ENCODE results near the gene LAMP2. TPM values are rescaled to one million over a fixed set of nuclear protein-coding genes. Genes with fewer than 3 reads are reported as not detected.

The LAMP2 gene
- total RNA-seq, 1 donor from 2014 or later, result 77.7 TPM

DNA sequence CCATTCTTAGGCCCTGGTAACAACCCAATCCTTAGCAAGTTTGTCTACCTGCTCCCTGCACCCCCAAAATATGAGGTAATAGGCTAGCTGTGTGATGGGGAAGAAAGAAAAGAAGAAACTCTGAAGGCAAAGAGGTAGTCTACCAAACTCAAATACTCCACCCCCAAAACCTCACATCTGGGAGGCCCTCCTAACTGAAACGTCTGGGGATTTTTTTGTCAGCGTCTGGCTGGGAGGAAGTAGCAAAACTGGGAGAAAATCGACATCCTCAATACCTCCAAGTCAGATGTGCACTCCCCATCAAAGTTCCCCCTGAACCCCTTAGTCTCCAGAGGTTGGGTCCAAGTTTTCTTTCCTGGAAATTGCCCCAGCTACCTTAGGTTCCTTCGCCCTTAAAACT lies 1.0 kb downstream of the LAMP2 start:
- Mint-ChIP-seq H3K27ac (peak overlapping the region; percentile 96), H3K4me3 (peak overlapping the region; percentile 83), H3K9me3 (peaks cover 16% of the 10 kb centered on the region)

GRCh38 chrX:120464411-120464810 lies 4.7 kb downstream of the LAMP2 start:
- Mint-ChIP-seq H3K36me3 (no peaks in the 10 kb centered on the region), H3K9me3 (peaks cover 16% of the 10 kb centered on the region), H3K4me3 (no peak overlapping the region), H3K27ac (no peak overlapping the region), H3K4me1 (peaks cover 10% of the 10 kb centered on the region), H3K27me3 (ENCODE audit: low read depth) (no peaks in the 10 kb centered on the region)
- no peak for DNase-seq (ENCODE audit: low spot score in 2 of 2, unreplicated experiment in 2 of 2)
- TF ChIP-seq, protein P1, sequence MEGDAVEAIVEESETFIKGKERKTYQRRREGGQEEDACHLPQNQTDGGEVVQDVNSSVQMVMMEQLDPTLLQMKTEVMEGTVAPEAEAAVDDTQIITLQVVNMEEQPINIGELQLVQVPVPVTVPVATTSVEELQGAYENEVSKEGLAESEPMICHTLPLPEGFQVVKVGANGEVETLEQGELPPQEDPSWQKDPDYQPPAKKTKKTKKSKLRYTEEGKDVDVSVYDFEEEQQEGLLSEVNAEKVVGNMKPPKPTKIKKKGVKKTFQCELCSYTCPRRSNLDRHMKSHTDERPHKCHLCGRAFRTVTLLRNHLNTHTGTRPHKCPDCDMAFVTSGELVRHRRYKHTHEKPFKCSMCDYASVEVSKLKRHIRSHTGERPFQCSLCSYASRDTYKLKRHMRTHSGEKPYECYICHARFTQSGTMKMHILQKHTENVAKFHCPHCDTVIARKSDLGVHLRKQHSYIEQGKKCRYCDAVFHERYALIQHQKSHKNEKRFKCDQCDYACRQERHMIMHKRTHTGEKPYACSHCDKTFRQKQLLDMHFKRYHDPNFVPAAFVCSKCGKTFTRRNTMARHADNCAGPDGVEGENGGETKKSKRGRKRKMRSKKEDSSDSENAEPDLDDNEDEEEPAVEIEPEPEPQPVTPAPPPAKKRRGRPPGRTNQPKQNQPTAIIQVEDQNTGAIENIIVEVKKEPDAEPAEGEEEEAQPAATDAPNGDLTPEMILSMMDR (IDR thresholded peaks at IDR 0.05; ENCODE audit: unreplicated experiment), result no peak

More for the DNA sequence above, 1.0 kb downstream of the LAMP2 start:
- Mint-ChIP-seq H3K36me3 (no peaks in the 10 kb centered on the region), H3K4me1 (peaks cover 10% of the 10 kb centered on the region), H3K27me3 (ENCODE audit: low read depth) (no peaks in the 10 kb centered on the region)
- DNase-seq (ENCODE audit: low spot score in 2 of 2, unreplicated experiment in 2 of 2), result no peak
- TF ChIP-seq, protein P1 (IDR thresholded peaks at IDR 0.05; ENCODE audit: unreplicated experiment), result no peak

- peaks cover 16% of the 10 kb centered on the region for H3K9me3 Mint-ChIP-seq
- no peak for DNase-seq (ENCODE audit: low spot score in 2 of 2, unreplicated experiment in 2 of 2)
- no peaks in the 10 kb centered on the region for H3K36me3 Mint-ChIP-seq
- H3K4me1 Mint-ChIP-seq, result peaks cover 13% of the 10 kb centered on the region
- H3K4me3 Mint-ChIP-seq, result no peak overlapping the region
- no peaks in the 10 kb centered on the region for H3K27me3 Mint-ChIP-seq (ENCODE audit: low read depth)
- H3K27ac Mint-ChIP-seq, result no peak overlapping the region
- TF ChIP-seq, protein P1 (IDR thresholded peaks at IDR 0.05; ENCODE audit: unreplicated experiment), result no peak
Measured at GRCh38 chrX:120463241-120463640, 5.9 kb downstream of the LAMP2 start.

DNA sequence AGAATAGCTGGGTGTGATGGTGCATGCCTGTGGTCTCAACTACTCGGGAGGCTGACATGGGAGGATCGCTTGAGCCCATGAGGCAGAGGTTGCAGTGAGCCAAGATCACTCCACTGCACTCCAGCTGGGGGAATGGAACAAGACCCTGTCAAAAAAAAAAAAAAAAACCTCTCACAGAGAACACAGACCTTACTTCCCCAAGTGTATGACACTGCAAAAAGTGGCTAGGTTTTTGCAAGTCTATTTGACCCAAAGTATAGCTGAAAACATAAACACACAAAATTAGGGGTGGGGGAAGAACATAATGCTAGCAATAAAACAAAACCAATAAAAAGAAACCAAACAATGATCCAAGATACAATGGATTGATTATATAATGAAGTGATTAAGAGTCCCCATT lies 6.7 kb downstream of the LAMP2 start:
- Mint-ChIP-seq H3K9me3 (peaks cover 15% of the 10 kb centered on the region), H3K27ac (no peak overlapping the region), H3K4me1 (peaks cover 16% of the 10 kb centered on the region)

GRCh38 chrX:120459309-120459708 lies 9.8 kb downstream of the LAMP2 start:
- H3K36me3 Mint-ChIP-seq, result no peaks in the 10 kb centered on the region
- H3K4me1 Mint-ChIP-seq, result peaks cover 18% of the 10 kb centered on the region
- TF ChIP-seq, protein P1 (IDR thresholded peaks at IDR 0.05; ENCODE audit: unreplicated experiment), result no peak
- peaks cover 15% of the 10 kb centered on the region for H3K9me3 Mint-ChIP-seq
- H3K27ac Mint-ChIP-seq, result no peak overlapping the region
- no peaks in the 10 kb centered on the region for H3K27me3 Mint-ChIP-seq (ENCODE audit: low read depth)
- no peak for DNase-seq (ENCODE audit: low spot score in 2 of 2, unreplicated experiment in 2 of 2)
- no peak overlapping the region for H3K4me3 Mint-ChIP-seq

More for the DNA sequence above, 6.7 kb downstream of the LAMP2 start:
- no peak for DNase-seq (ENCODE audit: low spot score in 2 of 2, unreplicated experiment in 2 of 2)
- Mint-ChIP-seq H3K4me3 (no peak overlapping the region), H3K36me3 (no peaks in the 10 kb centered on the region), H3K27me3 (ENCODE audit: low read depth) (no peaks in the 10 kb centered on the region)
- TF ChIP-seq, protein P1 (IDR thresholded peaks at IDR 0.05; ENCODE audit: unreplicated experiment), result no peak

DNA sequence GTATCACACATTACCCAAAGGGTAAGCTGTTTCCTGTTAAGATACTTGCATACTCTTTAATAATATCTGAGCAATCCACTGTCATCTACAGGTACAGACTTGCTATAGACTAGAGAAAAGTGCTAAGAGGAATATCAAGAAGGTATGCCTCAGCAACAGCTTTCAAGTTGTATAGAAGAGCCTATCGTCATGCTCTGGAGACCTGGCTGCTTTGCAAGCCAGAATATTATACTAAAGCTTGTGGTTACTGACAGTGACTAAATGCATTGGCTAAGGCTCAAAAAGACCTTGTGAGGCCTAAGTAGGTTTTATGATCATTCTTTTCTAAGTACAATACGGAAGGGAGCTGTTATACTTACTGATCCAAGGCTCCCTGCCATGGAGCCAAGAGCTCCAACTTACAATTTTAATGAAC lies 11.3 kb downstream of the LAMP2 start:
- Mint-ChIP-seq H3K9me3 (peaks cover 18% of the 10 kb centered on the region), H3K27me3 (ENCODE audit: low read depth) (no peaks in the 10 kb centered on the region), H3K4me1 (peaks cover 18% of the 10 kb centered on the region), H3K27ac (no peak overlapping the region), H3K36me3 (peaks cover 2% of the 10 kb centered on the region), H3K4me3 (no peak overlapping the region)
- TF ChIP-seq, protein P1 (IDR thresholded peaks at IDR 0.05; ENCODE audit: unreplicated experiment), result no peak
- no peak for DNase-seq (ENCODE audit: low spot score in 2 of 2, unreplicated experiment in 2 of 2)

Data from mesothelial cell of epicardium (in vitro differentiated cells).